ENCODE measurements around the gene SDK2.

DNA sequence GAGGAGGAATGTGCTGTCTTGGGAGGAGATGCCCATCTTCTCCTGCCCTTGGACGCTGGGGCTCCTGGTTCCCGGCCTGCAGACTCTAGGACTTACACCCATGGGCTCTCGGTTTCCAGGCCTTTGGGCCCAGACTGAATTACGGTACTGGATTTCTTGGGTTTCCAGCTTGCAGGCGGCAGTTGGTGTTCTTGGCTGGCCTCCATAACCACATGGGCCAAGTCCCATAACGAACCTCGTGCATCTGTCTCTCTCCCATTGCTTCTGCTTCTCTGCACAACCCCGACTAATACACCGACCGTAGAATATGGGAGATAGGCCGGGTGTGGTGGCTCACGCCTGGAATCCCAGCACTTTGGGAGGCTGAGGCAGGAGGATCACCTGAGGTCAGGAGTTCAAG, 162.6 kb downstream of the SDK2 start:
- TF ChIP-seq, protein P1, sequence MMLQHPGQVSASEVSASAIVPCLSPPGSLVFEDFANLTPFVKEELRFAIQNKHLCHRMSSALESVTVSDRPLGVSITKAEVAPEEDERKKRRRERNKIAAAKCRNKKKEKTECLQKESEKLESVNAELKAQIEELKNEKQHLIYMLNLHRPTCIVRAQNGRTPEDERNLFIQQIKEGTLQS (IDR thresholded peaks at IDR 0.05; ENCODE audit: insufficient read depth, low read depth, low read length) = no peak
- TF ChIP-seq EZH2 (IDR thresholded peaks at IDR 0.05; ENCODE audit: low read depth, low read length, severe bottlenecking) (no peak), CEBPB (IDR thresholded peaks at IDR 0.05; ENCODE audit: low read depth, low read length) (no peak), BRCA1 (IDR thresholded peaks at IDR 0.05; ENCODE audit: low read depth, low read length) (no peak), TCF12 (IDR thresholded peaks at IDR 0.05; ENCODE audit: low read depth, low read length) (no peak)
- TF ChIP-seq, protein P2, sequence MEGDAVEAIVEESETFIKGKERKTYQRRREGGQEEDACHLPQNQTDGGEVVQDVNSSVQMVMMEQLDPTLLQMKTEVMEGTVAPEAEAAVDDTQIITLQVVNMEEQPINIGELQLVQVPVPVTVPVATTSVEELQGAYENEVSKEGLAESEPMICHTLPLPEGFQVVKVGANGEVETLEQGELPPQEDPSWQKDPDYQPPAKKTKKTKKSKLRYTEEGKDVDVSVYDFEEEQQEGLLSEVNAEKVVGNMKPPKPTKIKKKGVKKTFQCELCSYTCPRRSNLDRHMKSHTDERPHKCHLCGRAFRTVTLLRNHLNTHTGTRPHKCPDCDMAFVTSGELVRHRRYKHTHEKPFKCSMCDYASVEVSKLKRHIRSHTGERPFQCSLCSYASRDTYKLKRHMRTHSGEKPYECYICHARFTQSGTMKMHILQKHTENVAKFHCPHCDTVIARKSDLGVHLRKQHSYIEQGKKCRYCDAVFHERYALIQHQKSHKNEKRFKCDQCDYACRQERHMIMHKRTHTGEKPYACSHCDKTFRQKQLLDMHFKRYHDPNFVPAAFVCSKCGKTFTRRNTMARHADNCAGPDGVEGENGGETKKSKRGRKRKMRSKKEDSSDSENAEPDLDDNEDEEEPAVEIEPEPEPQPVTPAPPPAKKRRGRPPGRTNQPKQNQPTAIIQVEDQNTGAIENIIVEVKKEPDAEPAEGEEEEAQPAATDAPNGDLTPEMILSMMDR (IDR thresholded peaks at IDR 0.05; ENCODE audit: control extremely low read depth in 1 of 3, insufficient read depth in 1 of 3, low read depth in 1 of 3, low read length in 3 of 3) = no peak
